Measurements from ENCODE around the gene WNT7B.

GRCh38 chr22:45971408-45972028, 5.4 kb downstream of the WNT7B start:
- peak; percentile 60 for TF ChIP-seq EZH2 (IDR thresholded peaks at IDR 0.05; ENCODE audit: borderline replicate concordance, insufficient read depth, low read depth, low read length, poor library complexity, severe bottlenecking)
- TF ChIP-seq CTCF (IDR thresholded peaks at IDR 0.05) = no peak

All from B cell (primary cell).